ENCODE measurements around the gene SLC24A5. TPM values are rescaled to one million over a fixed set of nuclear protein-coding genes. Genes with fewer than 3 reads are reported as not detected.
A peak's percentile ranks its signal among the peaks of the same experiment; 100 is the strongest.

The SLC24A5 gene
- polyA plus RNA-seq, 1 experiment: 0.05 TPM

DNA sequence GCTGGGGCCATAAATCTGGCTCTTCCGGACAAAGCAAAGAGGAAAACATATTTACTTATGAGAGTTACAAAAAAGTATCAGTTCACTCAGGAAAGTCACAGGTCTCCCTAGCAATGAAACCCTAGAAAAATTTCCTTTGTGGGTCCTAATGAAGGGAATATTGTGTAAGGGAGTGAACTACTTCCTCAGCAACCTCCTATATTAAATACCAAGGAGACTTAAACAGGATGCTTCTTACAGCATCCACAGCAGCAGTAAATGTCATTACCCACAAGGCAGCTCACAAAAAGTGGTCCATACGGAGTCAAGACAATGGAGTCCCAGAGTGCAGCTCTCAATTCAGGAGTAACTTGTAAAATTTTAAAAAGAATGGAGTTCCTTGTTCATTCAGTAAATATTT is 14.9 kb upstream of the SLC24A5 start:
- no peak overlapping the region for H3K27ac ChIP-seq (ENCODE audit: low read depth, low read length)
- no peak overlapping the region for H3K4me3 ChIP-seq (ENCODE audit: low read depth, low read length)
- ChIA-PET POLR2A (no interaction called here), CTCF (interaction anchor here (0.9 to 1.2 kb wide), 2 partner anchors 21 to 180 kb away, joined by 3 to 4 read pairs; no protein-coding TSS in a partner anchor)
- TF ChIP-seq, protein P1, sequence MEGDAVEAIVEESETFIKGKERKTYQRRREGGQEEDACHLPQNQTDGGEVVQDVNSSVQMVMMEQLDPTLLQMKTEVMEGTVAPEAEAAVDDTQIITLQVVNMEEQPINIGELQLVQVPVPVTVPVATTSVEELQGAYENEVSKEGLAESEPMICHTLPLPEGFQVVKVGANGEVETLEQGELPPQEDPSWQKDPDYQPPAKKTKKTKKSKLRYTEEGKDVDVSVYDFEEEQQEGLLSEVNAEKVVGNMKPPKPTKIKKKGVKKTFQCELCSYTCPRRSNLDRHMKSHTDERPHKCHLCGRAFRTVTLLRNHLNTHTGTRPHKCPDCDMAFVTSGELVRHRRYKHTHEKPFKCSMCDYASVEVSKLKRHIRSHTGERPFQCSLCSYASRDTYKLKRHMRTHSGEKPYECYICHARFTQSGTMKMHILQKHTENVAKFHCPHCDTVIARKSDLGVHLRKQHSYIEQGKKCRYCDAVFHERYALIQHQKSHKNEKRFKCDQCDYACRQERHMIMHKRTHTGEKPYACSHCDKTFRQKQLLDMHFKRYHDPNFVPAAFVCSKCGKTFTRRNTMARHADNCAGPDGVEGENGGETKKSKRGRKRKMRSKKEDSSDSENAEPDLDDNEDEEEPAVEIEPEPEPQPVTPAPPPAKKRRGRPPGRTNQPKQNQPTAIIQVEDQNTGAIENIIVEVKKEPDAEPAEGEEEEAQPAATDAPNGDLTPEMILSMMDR (IDR thresholded peaks at IDR 0.05; ENCODE audit: low read depth, low read length): no peak
- peaks cover 5% of the 10 kb centered on the region for H3K27me3 ChIP-seq (ENCODE audit: control insufficient read depth, insufficient read depth, low read length)
- DNase-seq (ENCODE audit: low read depth, low spot score): no peak
- no peaks in the 10 kb centered on the region for H3K9me3 ChIP-seq (ENCODE audit: control insufficient read depth, insufficient read depth, low read length)

DNA sequence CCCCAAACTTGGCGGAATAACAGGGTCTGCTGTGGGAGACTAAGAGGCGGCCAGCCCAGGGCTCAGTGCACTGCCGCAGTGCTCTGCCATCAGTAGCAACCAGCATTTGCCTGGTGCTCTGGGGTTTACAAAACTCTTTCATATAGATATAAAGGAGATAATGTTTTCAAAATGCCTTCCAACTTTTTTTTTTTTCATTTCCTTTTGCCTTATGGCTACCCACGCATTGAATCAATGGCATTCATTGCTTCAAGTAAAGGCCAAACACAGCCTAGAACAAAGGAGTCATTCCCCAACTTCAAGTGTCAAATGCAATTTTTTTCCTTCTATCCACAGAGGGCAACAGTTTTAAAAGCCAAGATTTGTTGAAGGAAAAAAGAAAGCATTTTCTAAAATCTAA is 11.6 kb upstream of the SLC24A5 start:
- ChIA-PET CTCF (no interaction called here), POLR2A (no interaction called here)
- no peak for DNase-seq (ENCODE audit: low read depth, low spot score)
- no peak overlapping the region for H3K27ac ChIP-seq (ENCODE audit: low read depth, low read length)
- no peak overlapping the region for H3K4me3 ChIP-seq (ENCODE audit: low read depth, low read length)
- H3K27me3 ChIP-seq (ENCODE audit: control insufficient read depth, insufficient read depth, low read length): peaks cover 5% of the 10 kb centered on the region
- no peaks in the 10 kb centered on the region for H3K9me3 ChIP-seq (ENCODE audit: control insufficient read depth, insufficient read depth, low read length)
- TF ChIP-seq, protein P1 (IDR thresholded peaks at IDR 0.05; ENCODE audit: low read depth, low read length): no peak

DNA sequence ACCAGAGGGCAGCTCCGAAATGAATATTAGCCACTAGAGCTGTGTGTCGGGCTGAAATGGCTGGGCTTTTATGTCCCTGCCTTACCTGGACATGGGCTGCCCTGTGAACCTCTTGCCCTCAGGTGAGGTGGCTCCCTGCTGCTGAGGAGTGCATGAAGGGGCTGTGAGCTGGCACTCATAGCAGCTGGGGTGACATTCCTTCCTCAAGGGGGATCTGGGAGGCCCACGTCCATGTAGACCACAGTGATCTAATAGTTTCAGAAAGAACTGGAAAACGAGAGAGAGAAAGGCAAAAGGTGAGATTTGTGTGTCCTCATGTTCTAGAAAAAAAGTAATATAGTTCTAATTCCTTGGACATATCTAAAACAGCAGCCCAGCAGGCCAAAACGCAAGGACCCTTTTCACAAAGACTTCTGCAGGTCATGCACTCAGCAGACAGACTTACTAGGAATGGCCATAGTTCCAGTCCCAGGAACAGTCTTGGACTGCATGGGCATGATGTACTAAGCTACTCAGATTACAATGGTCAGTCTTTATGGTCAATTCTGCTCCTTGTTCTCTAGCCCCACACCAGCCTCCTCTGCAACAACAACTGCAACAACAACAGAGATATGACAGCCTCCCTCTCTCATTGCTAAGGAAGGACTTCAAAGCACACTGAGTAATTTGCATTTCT is 10.8 kb upstream of the SLC24A5 start:
- ChIA-PET POLR2A (no interaction called here), CTCF (no interaction called here)
- no peak for DNase-seq (ENCODE audit: low read depth, low spot score)
- Histone ChIP-seq H3K27ac (ENCODE audit: low read depth, low read length) (no peak overlapping the region), H3K4me3 (ENCODE audit: low read depth, low read length) (no peak overlapping the region), H3K27me3 (ENCODE audit: control insufficient read depth, insufficient read depth, low read length) (peaks cover 5% of the 10 kb centered on the region), H3K9me3 (ENCODE audit: control insufficient read depth, insufficient read depth, low read length) (no peaks in the 10 kb centered on the region)
- TF ChIP-seq, protein P1 (IDR thresholded peaks at IDR 0.05; ENCODE audit: low read depth, low read length): peak; percentile 18

DNA sequence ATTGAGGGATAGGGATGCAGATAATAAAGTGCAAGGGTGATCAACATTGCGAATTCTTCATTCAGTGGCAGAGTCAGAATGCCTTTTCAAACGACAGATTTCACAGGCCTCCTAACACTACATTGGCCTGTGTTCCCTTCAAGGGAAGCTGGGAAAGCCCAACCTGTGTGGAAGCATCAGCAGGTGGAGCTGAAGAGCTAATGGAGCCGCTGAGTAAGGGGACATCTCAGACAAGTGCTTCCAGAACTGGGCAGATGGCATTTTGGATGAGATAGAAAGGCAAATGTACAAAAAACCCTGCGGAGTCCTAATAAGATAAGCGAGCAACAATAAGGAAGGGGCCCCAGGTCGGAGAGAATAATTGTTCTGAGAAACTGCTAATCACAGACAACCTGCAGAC is 8.5 kb upstream of the SLC24A5 start:
- H3K4me3 ChIP-seq (ENCODE audit: low read depth, low read length): no peak overlapping the region
- CTCF ChIA-PET: interaction anchor here (0.6 to 2.9 kb wide), 2 partner anchors 130 to 173 kb away, joined by 3 to 16 read pairs; no protein-coding TSS in a partner anchor
- DNase-seq (ENCODE audit: low read depth, low spot score): no peak
- POLR2A ChIA-PET: no interaction called here
- no peaks in the 10 kb centered on the region for H3K27me3 ChIP-seq (ENCODE audit: control insufficient read depth, insufficient read depth, low read length)
- no peak overlapping the region for H3K27ac ChIP-seq (ENCODE audit: low read depth, low read length)
- TF ChIP-seq, protein P1 (IDR thresholded peaks at IDR 0.05; ENCODE audit: low read depth, low read length): peak; percentile 62
- no peaks in the 10 kb centered on the region for H3K9me3 ChIP-seq (ENCODE audit: control insufficient read depth, insufficient read depth, low read length)

DNA sequence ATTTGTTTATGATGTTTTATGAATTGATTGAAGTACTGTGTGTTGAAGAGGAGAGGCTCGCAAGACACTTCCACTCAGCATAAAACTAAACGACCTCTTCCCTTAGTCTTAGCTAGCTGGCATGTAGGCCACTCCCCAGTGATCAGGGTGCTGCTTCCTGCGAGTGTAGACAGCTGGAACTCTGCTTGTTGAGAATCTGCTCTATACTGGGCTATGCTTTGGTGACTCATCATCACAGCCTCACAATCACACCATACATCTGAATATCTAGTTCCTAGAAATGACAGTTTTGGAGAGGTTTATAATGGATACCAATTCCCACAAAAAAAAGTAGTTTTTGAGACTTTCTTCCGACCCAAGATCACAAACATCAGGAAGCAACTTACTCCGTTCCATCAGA is 1.5 kb upstream of the SLC24A5 start:
- CTCF ChIA-PET: no interaction called here
- no peaks in the 10 kb centered on the region for H3K9me3 ChIP-seq (ENCODE audit: control insufficient read depth, insufficient read depth, low read length)
- H3K27ac ChIP-seq (ENCODE audit: low read depth, low read length): no peak overlapping the region
- no peak for DNase-seq (ENCODE audit: low read depth, low spot score)
- H3K4me3 ChIP-seq (ENCODE audit: low read depth, low read length): no peak overlapping the region
- H3K27me3 ChIP-seq (ENCODE audit: control insufficient read depth, insufficient read depth, low read length): peaks cover 3% of the 10 kb centered on the region
- TF ChIP-seq, protein P1 (IDR thresholded peaks at IDR 0.05; ENCODE audit: low read depth, low read length): no peak
- POLR2A ChIA-PET: no interaction called here

All from AG04450 (cell line).